GM23338 (cell line): ENCODE data around the gene LRP1B. TPM values are rescaled to one million over a fixed set of nuclear protein-coding genes. Genes with fewer than 3 reads are reported as not detected.

ENCODE experiments used
- ATAC-seq: fragments of 200-7000 bp; cut with Tn5 transposase; 3 replicates; pipeline ENCODE4 v1.9.1; 2020
- DNase-seq: peaks from one replicate; pipeline ENCODE4 v3.0.0-alpha.2; 2015; ENCODE audit warnings: low spot score
- H2AFZ ChIP-seq: fragments of 200-600 bp; sonication (generic); 2 replicates; pipeline ENCODE4 v1.8.0; 2016; ENCODE audit warnings: antibody characterized with exemption, mild to moderate bottlenecking, moderate library complexity
- H3F3A ChIP-seq: fragments of 200-600 bp; sonication (generic); replicated peaks from 2 replicates; pipeline ENCODE4 v1.8.0; 2017; ENCODE audit warnings: antibody characterized with exemption, mixed run types, low read depth
- H3K27ac ChIP-seq: fragments of 200-600 bp; sonication (generic); 2 replicates; pipeline ENCODE4 v1.6.1; 2016; ENCODE audit warnings: low read depth
- H3K27me3 ChIP-seq: fragments of 200-600 bp; sonication (generic); 2 replicates; pipeline ENCODE4 v1.8.0; 2016; ENCODE audit warnings: mild to moderate bottlenecking, mixed run types, moderate library complexity; ENCODE audit not compliant: insufficient read depth
- H3K36me3 ChIP-seq: fragments of 200-600 bp; sonication (generic); 2 replicates; pipeline ENCODE4 v1.8.0; 2016; ENCODE audit warnings: mild to moderate bottlenecking; ENCODE audit not compliant: insufficient read depth
- H3K4me1 ChIP-seq: fragments of 200-600 bp; sonication (generic); 2 replicates; pipeline ENCODE4 v1.8.0; 2016; ENCODE audit warnings: mild to moderate bottlenecking, moderate library complexity; ENCODE audit not compliant: insufficient read depth
- H3K4me2 ChIP-seq: fragments of 200-600 bp; sonication (generic); 2 replicates; pipeline ENCODE4 v1.7.1; 2017; ENCODE audit warnings: mixed run types
- H3K4me3 ChIP-seq: fragments of 200-600 bp; sonication (generic); 2 replicates; pipeline ENCODE4 v1.6.1; 2016; ENCODE audit warnings: mixed run types
- H3K79me2 ChIP-seq: fragments of 200-600 bp; sonication (generic); replicated peaks from 2 replicates; pipeline ENCODE4 v1.8.0; 2017; ENCODE audit warnings: mild to moderate bottlenecking; ENCODE audit not compliant: insufficient read depth
- H3K9me2 ChIP-seq: fragments of 200-600 bp; sonication (generic); 2 replicates; pipeline ENCODE4 v1.8.0; 2017; ENCODE audit not compliant: insufficient read depth
- H4K20me1 ChIP-seq: fragments of 200-600 bp; sonication (generic); replicated peaks from 2 replicates; pipeline ENCODE4 v1.8.0; 2017; ENCODE audit warnings: mild to moderate bottlenecking; ENCODE audit not compliant: insufficient read depth
- H3K27ac Mint-ChIP-seq: 2 replicates; pipeline ENCODE4 v1.8.0; 2020; ENCODE audit warnings: inconsistent platforms, mild to moderate bottlenecking, moderate library complexity, mixed read lengths
- H3K27me3 Mint-ChIP-seq: 3 replicates; pipeline ENCODE4 v1.8.0; 2022; ENCODE audit warnings: low read depth, mild to moderate bottlenecking, moderate library complexity, mixed read lengths, inconsistent platforms; ENCODE audit not compliant: insufficient read depth, poor library complexity
- H3K36me3 Mint-ChIP-seq: 3 replicates; pipeline ENCODE4 v1.8.0; 2021; ENCODE audit warnings: low read depth, mild to moderate bottlenecking, inconsistent platforms, moderate library complexity, mixed read lengths
- H3K4me1 Mint-ChIP-seq: 3 replicates; pipeline ENCODE4 v1.8.0; 2020; ENCODE audit warnings: mild to moderate bottlenecking, inconsistent platforms, mixed read lengths
- H3K4me3 Mint-ChIP-seq: 3 replicates; pipeline ENCODE4 v1.8.0; 2021; ENCODE audit warnings: moderate library complexity, mild to moderate bottlenecking, inconsistent platforms, mixed read lengths
- H3K9me3 Mint-ChIP-seq: 3 replicates; pipeline ENCODE4 v1.8.0; 2020; ENCODE audit warnings: moderate library complexity, mild to moderate bottlenecking, inconsistent platforms, mixed read lengths
- CREB1 ChIP-seq: fragments of 250-450 bp; sonication (Bioruptor Pico); IDR thresholded peaks from 2 replicates; pipeline ENCODE4 v1.5.0; 2020; ENCODE audit warnings: low read depth, mild to moderate bottlenecking, moderate library complexity
- ETS1 ChIP-seq: IDR thresholded peaks from 2 replicates; pipeline ENCODE4 v1.6.1; 2016; ENCODE audit warnings: antibody characterized with exemption
- EZH2 ChIP-seq: fragments of 200-600 bp; sonication (generic); IDR thresholded peaks from one replicate; pipeline ENCODE4 v1.8.0; 2017; ENCODE audit warnings: antibody characterized with exemption, mild to moderate bottlenecking, low read depth; ENCODE audit not compliant: unreplicated experiment
- EZH2phosphoT487 ChIP-seq: fragments of 200-600 bp; sonication (generic); IDR thresholded peaks from one replicate; pipeline ENCODE4 v1.8.1; 2018; ENCODE audit warnings: antibody characterized with exemption; ENCODE audit not compliant: unreplicated experiment
- JUNB ChIP-seq: IDR thresholded peaks from one replicate; pipeline ENCODE4 v1.6.1; 2016; ENCODE audit warnings: antibody characterized with exemption; ENCODE audit not compliant: unreplicated experiment
- POLR2AphosphoS5 ChIP-seq: IDR thresholded peaks from 2 replicates; pipeline ENCODE4 v1.6.1; 2016; ENCODE audit warnings: antibody characterized with exemption, low read depth
- REST ChIP-seq: IDR thresholded peaks from one replicate; pipeline ENCODE4 v1.6.1; 2018; ENCODE audit warnings: antibody characterized with exemption; ENCODE audit not compliant: unreplicated experiment
- STAT1 ChIP-seq: IDR thresholded peaks from one replicate; pipeline ENCODE4 v1.6.1; 2016; ENCODE audit warnings: antibody characterized with exemption; ENCODE audit not compliant: unreplicated experiment
- ZNF114 ChIP-seq: fragments of 250-450 bp; sonication (Bioruptor Pico); IDR thresholded peaks from 2 replicates; pipeline ENCODE4 v1.5.0; 2020; ENCODE audit warnings: mild to moderate bottlenecking, moderate library complexity
- ZNF331 ChIP-seq: fragments of 250-450 bp; sonication (Bioruptor Pico); IDR thresholded peaks from 2 replicates; pipeline ENCODE4 v1.5.0; 2020; ENCODE audit warnings: low read depth, mild to moderate bottlenecking, moderate library complexity
- ZNF462 ChIP-seq: fragments of 250-450 bp; sonication (Bioruptor Pico); IDR thresholded peaks from 2 replicates; pipeline ENCODE4 v1.5.0; 2020; ENCODE audit warnings: mild to moderate bottlenecking, moderate library complexity
- polyA plus RNA-seq: library from polyadenylated mRNA; unstranded; fragments of >200 nt; fragmentation: Nextera tagmentation; extraction: Ambion mirVana; gene quantifications from 2 replicates; pipeline ENCODE4 v1.2.1, GENCODE V29; 2016
- total RNA-seq: library from RNA; depleted of rRNA; stranded (reverse); fragments of >200 nt; shearing (Covaris generic); gene quantifications from 2 replicates; pipeline ENCODE4 v1.2.3, GENCODE V29; 2014

Gene LRP1B
- total and polyA plus RNA-seq, 2 experiments from 2014 or later: 0.15 to 0.97 TPM

GRCh38 chr2:142065700-142066099 lies 65.1 kb downstream of the LRP1B start:
- H3K4me3 Mint-ChIP-seq: no peak overlapping the region
- TF ChIP-seq EZH2: no peak
- TF ChIP-seq ZNF462: no peak
- no peak for TF ChIP-seq JUNB
- TF ChIP-seq POLR2AphosphoS5: no peak
- no peak for TF ChIP-seq REST
- no peak for TF ChIP-seq ZNF114 (CRISPR knock-in tag)
- TF ChIP-seq ETS1: no peak
- TF ChIP-seq EZH2phosphoT487: no peak
- TF ChIP-seq CREB1 (CRISPR knock-in tag): no peak
- TF ChIP-seq STAT1: no peak
- no peak for TF ChIP-seq ZNF331 (CRISPR knock-in tag)
- no peak overlapping the region for H3K4me3 ChIP-seq

More at GRCh38 chr2:142065700-142066099, 65.1 kb downstream of the LRP1B start:
- H3K27ac ChIP-seq: no peak overlapping the region
- Mint-ChIP-seq H3K27me3 (no peaks in the 10 kb centered on the region), H3K27ac (no peak overlapping the region), H3K9me3 (no peaks in the 10 kb centered on the region), H3K36me3 (no peaks in the 10 kb centered on the region), H3K4me1 (no peaks in the 10 kb centered on the region)
- H3F3A ChIP-seq: no peaks in the 10 kb centered on the region
- no peaks in the 10 kb centered on the region for H3K79me2 ChIP-seq
- no peaks in the 10 kb centered on the region for H3K36me3 ChIP-seq
- ATAC-seq (no peak), DNase-seq (no peak)
- H3K4me2 ChIP-seq: no peak overlapping the region
- no peaks in the 10 kb centered on the region for H3K9me2 ChIP-seq
- no peaks in the 10 kb centered on the region for H4K20me1 ChIP-seq
- no peaks in the 10 kb centered on the region for H3K27me3 ChIP-seq
- no peak overlapping the region for H2AFZ ChIP-seq
- H3K4me1 ChIP-seq: no peaks in the 10 kb centered on the region
